Measurements from ENCODE around the gene GPR179.

The GPR179 gene

GRCh38 chr17:38339891-38340290, 3.9 kb downstream of the GPR179 start:
- Histone ChIP-seq H3K4me3 (ENCODE audit: low read length) (no peak overlapping the region), H3K9ac (ENCODE audit: low read length) (no peak overlapping the region), H3K4me1 (ENCODE audit: control insufficient read depth, insufficient read depth, low read length) (peaks cover 7% of the 10 kb centered on the region), H3K36me3 (ENCODE audit: control insufficient read depth, insufficient read depth, low read length) (no peaks in the 10 kb centered on the region), H3K9me3 (ENCODE audit: control insufficient read depth, low read length) (no peaks in the 10 kb centered on the region), H3K27me3 (ENCODE audit: control insufficient read depth, insufficient read depth, low read length) (peaks cover 4% of the 10 kb centered on the region)

GRCh38 chr17:38338535-38338934, 5.2 kb downstream of the GPR179 start:
- H3K9ac ChIP-seq (ENCODE audit: low read length): no peak overlapping the region
- H3K36me3 ChIP-seq (ENCODE audit: control insufficient read depth, insufficient read depth, low read length): no peaks in the 10 kb centered on the region
- H3K4me1 ChIP-seq (ENCODE audit: control insufficient read depth, insufficient read depth, low read length): peaks cover 7% of the 10 kb centered on the region
- no peak overlapping the region for H3K4me3 ChIP-seq (ENCODE audit: low read length)
- H3K27me3 ChIP-seq (ENCODE audit: control insufficient read depth, insufficient read depth, low read length): peaks cover 8% of the 10 kb centered on the region
- H3K9me3 ChIP-seq (ENCODE audit: control insufficient read depth, low read length): no peaks in the 10 kb centered on the region

- H3K27me3 ChIP-seq (ENCODE audit: control insufficient read depth, insufficient read depth, low read length): peaks cover 8% of the 10 kb centered on the region
- H3K9me3 ChIP-seq (ENCODE audit: control insufficient read depth, low read length): no peaks in the 10 kb centered on the region
- no peaks in the 10 kb centered on the region for H3K36me3 ChIP-seq (ENCODE audit: control insufficient read depth, insufficient read depth, low read length)
- H3K4me3 ChIP-seq (ENCODE audit: low read length): no peak overlapping the region
- H3K4me1 ChIP-seq (ENCODE audit: control insufficient read depth, insufficient read depth, low read length): peaks cover 7% of the 10 kb centered on the region
- H3K9ac ChIP-seq (ENCODE audit: low read length): no peak overlapping the region
Measured at GRCh38 chr17:38338053-38338452, 5.7 kb downstream of the GPR179 start.

- H3K4me3 ChIP-seq (ENCODE audit: low read length): no peak overlapping the region
- H3K9me3 ChIP-seq (ENCODE audit: control insufficient read depth, low read length): no peaks in the 10 kb centered on the region
- H3K4me1 ChIP-seq (ENCODE audit: control insufficient read depth, insufficient read depth, low read length): peaks cover 7% of the 10 kb centered on the region
- H3K27me3 ChIP-seq (ENCODE audit: control insufficient read depth, insufficient read depth, low read length): peaks cover 9% of the 10 kb centered on the region
- no peaks in the 10 kb centered on the region for H3K36me3 ChIP-seq (ENCODE audit: control insufficient read depth, insufficient read depth, low read length)
- no peak overlapping the region for H3K9ac ChIP-seq (ENCODE audit: low read length)
Measured at GRCh38 chr17:38336838-38337237, 6.9 kb downstream of the GPR179 start.

GRCh38 chr17:38334480-38335364, 9.0 kb downstream of the GPR179 start:
- H3K4me1 ChIP-seq (ENCODE audit: control insufficient read depth, insufficient read depth, low read length): peaks cover 8% of the 10 kb centered on the region
- H3K27me3 ChIP-seq (ENCODE audit: control insufficient read depth, insufficient read depth, low read length): peaks cover 28% of the 10 kb centered on the region
- H3K9me3 ChIP-seq (ENCODE audit: control insufficient read depth, low read length): no peaks in the 10 kb centered on the region
- H3K9ac ChIP-seq (ENCODE audit: low read length): no peak overlapping the region
- H3K36me3 ChIP-seq (ENCODE audit: control insufficient read depth, insufficient read depth, low read length): no peaks in the 10 kb centered on the region
- no peak overlapping the region for H3K4me3 ChIP-seq (ENCODE audit: low read length)

GRCh38 chr17:38333635-38334295, 10.0 kb downstream of the GPR179 start:
- Histone ChIP-seq H3K9me3 (ENCODE audit: control insufficient read depth, low read length) (no peaks in the 10 kb centered on the region), H3K4me3 (ENCODE audit: low read length) (no peak overlapping the region), H3K27me3 (ENCODE audit: control insufficient read depth, insufficient read depth, low read length) (peaks cover 29% of the 10 kb centered on the region), H3K9ac (ENCODE audit: low read length) (no peak overlapping the region), H3K4me1 (ENCODE audit: control insufficient read depth, insufficient read depth, low read length) (peaks cover 8% of the 10 kb centered on the region), H3K36me3 (ENCODE audit: control insufficient read depth, insufficient read depth, low read length) (no peaks in the 10 kb centered on the region)

- Histone ChIP-seq H3K4me1 (ENCODE audit: control insufficient read depth, insufficient read depth, low read length) (peaks cover 8% of the 10 kb centered on the region), H3K9ac (ENCODE audit: low read length) (no peak overlapping the region), H3K27me3 (ENCODE audit: control insufficient read depth, insufficient read depth, low read length) (peaks cover 29% of the 10 kb centered on the region), H3K4me3 (ENCODE audit: low read length) (no peak overlapping the region), H3K9me3 (ENCODE audit: control insufficient read depth, low read length) (no peaks in the 10 kb centered on the region), H3K36me3 (ENCODE audit: control insufficient read depth, insufficient read depth, low read length) (no peaks in the 10 kb centered on the region)
Measured at GRCh38 chr17:38332735-38333134, 11.0 kb downstream of the GPR179 start.

GRCh38 chr17:38330941-38331411, 12.8 kb downstream of the GPR179 start:
- Histone ChIP-seq H3K4me1 (ENCODE audit: control insufficient read depth, insufficient read depth, low read length) (peaks cover 8% of the 10 kb centered on the region), H3K9me3 (ENCODE audit: control insufficient read depth, low read length) (no peaks in the 10 kb centered on the region), H3K27me3 (ENCODE audit: control insufficient read depth, insufficient read depth, low read length) (peaks cover 36% of the 10 kb centered on the region), H3K36me3 (ENCODE audit: control insufficient read depth, insufficient read depth, low read length) (no peaks in the 10 kb centered on the region), H3K9ac (ENCODE audit: low read length) (no peak overlapping the region), H3K4me3 (ENCODE audit: low read length) (no peak overlapping the region)

GRCh38 chr17:38329808-38330730, 13.7 kb downstream of the GPR179 start:
- Histone ChIP-seq H3K4me1 (ENCODE audit: control insufficient read depth, insufficient read depth, low read length) (peaks cover 9% of the 10 kb centered on the region), H3K36me3 (ENCODE audit: control insufficient read depth, insufficient read depth, low read length) (no peaks in the 10 kb centered on the region), H3K9me3 (ENCODE audit: control insufficient read depth, low read length) (no peaks in the 10 kb centered on the region), H3K9ac (ENCODE audit: low read length) (no peak overlapping the region), H3K4me3 (ENCODE audit: low read length) (no peak overlapping the region), H3K27me3 (ENCODE audit: control insufficient read depth, insufficient read depth, low read length) (peaks cover 36% of the 10 kb centered on the region)

GRCh38 chr17:38329284-38329683, 14.5 kb downstream of the GPR179 start:
- H3K36me3 ChIP-seq (ENCODE audit: control insufficient read depth, insufficient read depth, low read length): no peaks in the 10 kb centered on the region
- H3K4me1 ChIP-seq (ENCODE audit: control insufficient read depth, insufficient read depth, low read length): peaks cover 16% of the 10 kb centered on the region
- H3K27me3 ChIP-seq (ENCODE audit: control insufficient read depth, insufficient read depth, low read length): peaks cover 36% of the 10 kb centered on the region
- H3K4me3 ChIP-seq (ENCODE audit: low read length): no peak overlapping the region
- H3K9me3 ChIP-seq (ENCODE audit: control insufficient read depth, low read length): no peaks in the 10 kb centered on the region
- H3K9ac ChIP-seq (ENCODE audit: low read length): no peak overlapping the region

- Histone ChIP-seq H3K4me3 (ENCODE audit: low read length) (no peak overlapping the region), H3K36me3 (ENCODE audit: control insufficient read depth, insufficient read depth, low read length) (no peaks in the 10 kb centered on the region), H3K9me3 (ENCODE audit: control insufficient read depth, low read length) (no peaks in the 10 kb centered on the region), H3K27me3 (ENCODE audit: control insufficient read depth, insufficient read depth, low read length) (peaks cover 29% of the 10 kb centered on the region), H3K9ac (ENCODE audit: low read length) (no peak overlapping the region), H3K4me1 (ENCODE audit: control insufficient read depth, insufficient read depth, low read length) (peaks cover 22% of the 10 kb centered on the region)
Measured at GRCh38 chr17:38328620-38329019, 15.1 kb downstream of the GPR179 start.
